Measurements from ENCODE around the gene POU2AF2.

POU2AF2 gene

DNA sequence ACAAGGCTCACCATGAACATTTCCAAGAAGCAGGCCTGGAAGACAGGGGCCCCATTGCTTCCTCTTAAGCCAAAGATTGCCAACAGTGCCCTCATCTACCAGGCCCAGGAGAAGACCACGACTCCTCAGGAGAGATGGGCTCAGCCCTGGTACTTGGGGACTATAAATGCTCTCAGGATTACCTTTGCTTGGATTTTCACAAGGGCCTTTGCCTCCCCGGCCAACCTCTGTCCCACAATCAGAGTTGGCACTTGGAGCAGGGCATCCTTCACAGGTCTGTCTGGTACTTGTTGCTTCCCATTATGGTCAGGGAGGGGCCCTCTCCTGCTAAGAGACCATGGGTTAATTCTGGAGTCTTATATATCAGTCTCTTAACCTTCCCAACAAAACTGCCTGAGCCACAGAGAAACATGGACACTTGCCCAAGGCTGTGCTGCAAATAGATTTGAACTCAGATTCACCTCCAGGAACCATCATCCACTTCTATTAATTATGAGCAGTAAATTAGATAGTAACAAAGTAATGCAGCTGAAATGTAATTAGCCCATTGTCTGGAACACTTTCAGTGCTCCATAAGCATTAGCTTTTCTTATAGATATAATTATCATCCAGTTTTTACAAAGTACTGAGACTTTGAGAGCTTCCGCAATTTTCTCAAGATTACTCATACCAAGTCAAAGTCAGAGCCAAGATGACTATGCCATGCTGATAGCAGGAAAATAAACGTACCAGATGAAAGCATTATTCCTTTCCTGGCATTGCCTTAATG, 86.4 kb downstream of the POU2AF2 start:
- in situ Hi-C loops (cut with MboI; ENCODE audit: low pct_unique_long_range_greater_than_20kb, low sequenced_read_pairs, unreplicated experiment): no loop called here
- TF ChIP-seq, protein P1, sequence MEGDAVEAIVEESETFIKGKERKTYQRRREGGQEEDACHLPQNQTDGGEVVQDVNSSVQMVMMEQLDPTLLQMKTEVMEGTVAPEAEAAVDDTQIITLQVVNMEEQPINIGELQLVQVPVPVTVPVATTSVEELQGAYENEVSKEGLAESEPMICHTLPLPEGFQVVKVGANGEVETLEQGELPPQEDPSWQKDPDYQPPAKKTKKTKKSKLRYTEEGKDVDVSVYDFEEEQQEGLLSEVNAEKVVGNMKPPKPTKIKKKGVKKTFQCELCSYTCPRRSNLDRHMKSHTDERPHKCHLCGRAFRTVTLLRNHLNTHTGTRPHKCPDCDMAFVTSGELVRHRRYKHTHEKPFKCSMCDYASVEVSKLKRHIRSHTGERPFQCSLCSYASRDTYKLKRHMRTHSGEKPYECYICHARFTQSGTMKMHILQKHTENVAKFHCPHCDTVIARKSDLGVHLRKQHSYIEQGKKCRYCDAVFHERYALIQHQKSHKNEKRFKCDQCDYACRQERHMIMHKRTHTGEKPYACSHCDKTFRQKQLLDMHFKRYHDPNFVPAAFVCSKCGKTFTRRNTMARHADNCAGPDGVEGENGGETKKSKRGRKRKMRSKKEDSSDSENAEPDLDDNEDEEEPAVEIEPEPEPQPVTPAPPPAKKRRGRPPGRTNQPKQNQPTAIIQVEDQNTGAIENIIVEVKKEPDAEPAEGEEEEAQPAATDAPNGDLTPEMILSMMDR (IDR thresholded peaks at IDR 0.05; ENCODE audit: extremely low read depth, insufficient read depth, missing control alignments): no peak
- DNase-seq (ENCODE audit: low spot score): no peak

GRCh38 chr11:111334532-111335502, 89.3 kb downstream of the POU2AF2 start:
- in situ Hi-C loops (cut with MboI; ENCODE audit: low pct_unique_long_range_greater_than_20kb, low sequenced_read_pairs, unreplicated experiment): no loop called here
- DNase-seq (ENCODE audit: low spot score): no peak
- TF ChIP-seq, protein P1 (IDR thresholded peaks at IDR 0.05; ENCODE audit: extremely low read depth, insufficient read depth, missing control alignments): no peak

GRCh38 chr11:111335549-111335948, 90.0 kb downstream of the POU2AF2 start:
- DNase-seq (ENCODE audit: low spot score): no peak
- TF ChIP-seq, protein P1 (IDR thresholded peaks at IDR 0.05; ENCODE audit: extremely low read depth, insufficient read depth, missing control alignments): no peak
- in situ Hi-C loops (cut with MboI; ENCODE audit: low pct_unique_long_range_greater_than_20kb, low sequenced_read_pairs, unreplicated experiment): no loop called here

All from GM13977 (cell line).